Kidney epithelial cell (primary cell): ENCODE measurements around the gene PECR. TPM values are rescaled to one million over a fixed set of nuclear protein-coding genes. Genes with fewer than 3 reads are reported as not detected.

Experiments used
- DNase-seq: peaks from one replicate; pipeline ENCODE4 v3.0.0-alpha.2; 2010; ENCODE audit warnings: low read depth
- H3K27me3 ChIP-seq: 2 replicates; pipeline ENCODE4 v1.6.0; 2011; ENCODE audit warnings: low read length; ENCODE audit not compliant: control insufficient read depth, insufficient read depth
- H3K36me3 ChIP-seq: 2 replicates; pipeline ENCODE4 v1.5.1; 2011; ENCODE audit warnings: low read length; ENCODE audit not compliant: control insufficient read depth, insufficient read depth
- H3K4me3 ChIP-seq: 2 replicates; pipeline ENCODE4 v1.5.1; 2011; ENCODE audit warnings: low read depth, mild to moderate bottlenecking, control low read depth, low read length
- total RNA-seq: library from RNA; depleted of rRNA; stranded (reverse); fragments of >200 nt; gene quantifications from 2 replicates; pipeline ENCODE4 v1.2.3, GENCODE V29; 2015
- TF ChIP-seq, protein P1 (sequence below): IDR thresholded peaks from 2 replicates; pipeline ENCODE4 v1.5.1; 2011; ENCODE audit warnings: mild to moderate bottlenecking, moderate library complexity, low read length, control low read depth, inconsistent platforms; ENCODE audit not compliant: insufficient read depth, poor library complexity, severe bottlenecking

Gene PECR
- total RNA-seq, result 17.6 and 18.4 TPM in 2 replicates

GRCh38 chr2:216081487-216082116 lies at the start of gene PECR, which contains the start of gene TMEM169:
Gene PECR, minus strand, starts transcription at chr2:216081809. Its CDS starts 68 bp downstream, at chr2:216081741.
Gene TMEM169, plus strand, starts transcription at chr2:216081919. Its CDS starts 14,045 bp downstream, at chr2:216095964.
- Histone ChIP-seq H3K4me3 (peak within 1 kb of the TSS; percentile 78), H3K36me3 (no peaks in the 10 kb centered on the region), H3K27me3 (no peaks in the 10 kb centered on the region)
- TF ChIP-seq, protein P1, sequence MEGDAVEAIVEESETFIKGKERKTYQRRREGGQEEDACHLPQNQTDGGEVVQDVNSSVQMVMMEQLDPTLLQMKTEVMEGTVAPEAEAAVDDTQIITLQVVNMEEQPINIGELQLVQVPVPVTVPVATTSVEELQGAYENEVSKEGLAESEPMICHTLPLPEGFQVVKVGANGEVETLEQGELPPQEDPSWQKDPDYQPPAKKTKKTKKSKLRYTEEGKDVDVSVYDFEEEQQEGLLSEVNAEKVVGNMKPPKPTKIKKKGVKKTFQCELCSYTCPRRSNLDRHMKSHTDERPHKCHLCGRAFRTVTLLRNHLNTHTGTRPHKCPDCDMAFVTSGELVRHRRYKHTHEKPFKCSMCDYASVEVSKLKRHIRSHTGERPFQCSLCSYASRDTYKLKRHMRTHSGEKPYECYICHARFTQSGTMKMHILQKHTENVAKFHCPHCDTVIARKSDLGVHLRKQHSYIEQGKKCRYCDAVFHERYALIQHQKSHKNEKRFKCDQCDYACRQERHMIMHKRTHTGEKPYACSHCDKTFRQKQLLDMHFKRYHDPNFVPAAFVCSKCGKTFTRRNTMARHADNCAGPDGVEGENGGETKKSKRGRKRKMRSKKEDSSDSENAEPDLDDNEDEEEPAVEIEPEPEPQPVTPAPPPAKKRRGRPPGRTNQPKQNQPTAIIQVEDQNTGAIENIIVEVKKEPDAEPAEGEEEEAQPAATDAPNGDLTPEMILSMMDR, result no peak
- DNase-seq, result no peak

GRCh38 chr2:216130346-216130971 lies 48.9 kb upstream of the PECR start:
- TF ChIP-seq, protein P1, result no peak
- Histone ChIP-seq H3K36me3 (peaks cover 4% of the 10 kb centered on the region), H3K4me3 (no peak overlapping the region), H3K27me3 (no peaks in the 10 kb centered on the region)
- no peak for DNase-seq

GRCh38 chr2:216126943-216127342 lies 45.3 kb upstream of the PECR start:
- peaks cover 1% of the 10 kb centered on the region for H3K36me3 ChIP-seq
- H3K27me3 ChIP-seq, result no peaks in the 10 kb centered on the region
- no peak for DNase-seq
- TF ChIP-seq, protein P1, result no peak
- no peak overlapping the region for H3K4me3 ChIP-seq

- Histone ChIP-seq H3K27me3 (no peaks in the 10 kb centered on the region), H3K4me3 (no peak overlapping the region), H3K36me3 (peaks cover 1% of the 10 kb centered on the region)
- no peak for DNase-seq
- TF ChIP-seq, protein P1, result no peak
Observed at GRCh38 chr2:216121255-216121654, 39.6 kb upstream of the PECR start.

DNA sequence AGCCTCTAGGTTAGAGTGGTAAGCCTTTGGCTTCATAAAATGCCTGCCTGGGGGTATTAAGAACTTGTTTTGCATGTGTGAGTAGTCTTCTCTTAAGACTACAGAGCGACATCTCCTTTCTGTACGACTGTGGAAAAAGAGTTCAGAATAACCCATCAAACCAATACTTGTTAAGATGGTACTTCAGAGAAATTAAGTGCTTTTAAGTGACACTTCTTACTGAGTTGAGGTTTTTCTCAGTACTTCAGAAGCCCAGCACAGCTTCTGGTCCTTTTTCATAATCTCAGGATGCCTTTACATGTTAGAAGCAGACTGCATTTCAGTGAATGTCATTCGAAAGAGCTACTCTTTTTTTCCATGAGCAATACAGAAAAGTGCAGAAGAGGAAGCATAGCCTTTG lies 38.4 kb upstream of the PECR start:
- TF ChIP-seq, protein P1, result no peak
- DNase-seq, result no peak
- H3K27me3 ChIP-seq, result no peaks in the 10 kb centered on the region
- peaks cover 1% of the 10 kb centered on the region for H3K36me3 ChIP-seq
- H3K4me3 ChIP-seq, result no peak overlapping the region
